ENCODE measurements around the gene TNFAIP8L3.

DNA sequence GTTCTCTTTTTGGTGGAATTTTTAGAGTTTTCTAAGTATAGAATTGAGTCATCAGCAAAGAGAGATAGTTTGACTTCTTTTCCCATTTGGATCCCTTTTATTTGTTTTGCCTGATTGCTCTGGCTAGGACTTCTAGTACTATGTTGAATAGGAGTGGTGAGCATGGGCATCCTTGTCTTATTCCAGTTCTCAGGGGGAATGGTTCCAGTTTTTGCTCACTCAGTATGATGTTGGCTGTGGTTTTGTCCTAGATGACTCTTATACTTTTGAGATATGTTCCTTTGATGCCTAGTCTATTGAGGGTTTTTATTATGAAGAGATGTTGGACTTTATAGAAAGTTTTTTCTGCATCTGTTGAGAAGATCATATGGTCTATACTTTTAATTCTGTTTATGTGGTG is 72.5 kb downstream of the TNFAIP8L3 start:
- TF ChIP-seq CTCF (IDR thresholded peaks at IDR 0.05): no peak
- no peak for TF ChIP-seq POLR2A (IDR thresholded peaks at IDR 0.05; ENCODE audit: low read depth)
